Hepatocyte (in vitro differentiated cells): ENCODE results near the gene PLEKHA4. TPM values are rescaled to one million over a fixed set of nuclear protein-coding genes. Genes with fewer than 3 reads are reported as not detected.
A peak's percentile ranks its signal among the peaks of the same experiment; 100 is the strongest.
"Not testable (repeated sequence)": the region's sequence is repeated elsewhere in the genome, so short reads cannot be mapped to it uniquely, and the experiment has no call there.

Source experiments
- DNase-seq: peaks from one replicate; pipeline ENCODE4 v3.0.0-alpha.2; 2016; ENCODE audit warnings: low spot score
- H2AFZ ChIP-seq: fragments of 200-600 bp; sonication (generic); 2 replicates; pipeline ENCODE4 v1.6.0; 2016; ENCODE audit warnings: antibody characterized with exemption, mild to moderate bottlenecking
- H3K27ac ChIP-seq: fragments of 200-600 bp; sonication (generic); 2 replicates; pipeline ENCODE4 v1.5.1; 2016; ENCODE audit warnings: mild to moderate bottlenecking
- H3K27me3 ChIP-seq: fragments of 200-600 bp; sonication (generic); 2 replicates; pipeline ENCODE4 v1.6.1; 2016
- H3K36me3 ChIP-seq: fragments of 200-600 bp; sonication (generic); replicated peaks from 2 replicates; pipeline ENCODE4 v1.5.1; 2016; ENCODE audit warnings: low read depth; ENCODE audit not compliant: insufficient read depth
- H3K4me1 ChIP-seq: fragments of 200-600 bp; sonication (generic); 2 replicates; pipeline ENCODE4 v1.5.1; 2016; ENCODE audit warnings: mild to moderate bottlenecking, moderate library complexity; ENCODE audit not compliant: insufficient read depth
- H3K4me2 ChIP-seq: fragments of 200-600 bp; sonication (generic); 2 replicates; pipeline ENCODE4 v1.6.0; 2016
- H3K4me3 ChIP-seq: fragments of 200-600 bp; sonication (generic); 2 replicates; pipeline ENCODE4 v1.5.1; 2016; ENCODE audit warnings: mild to moderate bottlenecking
- H3K79me2 ChIP-seq: fragments of 200-600 bp; sonication (generic); 2 replicates; pipeline ENCODE4 v1.6.0; 2017; ENCODE audit warnings: mild to moderate bottlenecking
- H3K9me2 ChIP-seq: fragments of 200-600 bp; sonication (generic); replicated peaks from 2 replicates; pipeline ENCODE4 v1.6.0; 2017; ENCODE audit warnings: mild to moderate bottlenecking; ENCODE audit not compliant: insufficient read depth
- H3K9me3 ChIP-seq: fragments of 200-600 bp; sonication (generic); 2 replicates; pipeline ENCODE4 v1.5.1; 2016; ENCODE audit warnings: low read depth, mild to moderate bottlenecking
- H4K20me1 ChIP-seq: fragments of 200-600 bp; sonication (generic); 2 replicates; pipeline ENCODE4 v1.6.0; 2016; ENCODE audit warnings: mild to moderate bottlenecking; ENCODE audit not compliant: insufficient read depth, poor library complexity, severe bottlenecking
- EZH2 ChIP-seq: fragments of 200-600 bp; sonication (generic); IDR thresholded peaks from 2 replicates; pipeline ENCODE4 v1.6.1; 2016; ENCODE audit warnings: antibody characterized with exemption, mild to moderate bottlenecking, borderline replicate concordance
- EZH2phosphoT487 ChIP-seq: fragments of 200-600 bp; sonication (generic); IDR thresholded peaks from one replicate; pipeline ENCODE4 v1.6.1; 2018; ENCODE audit warnings: antibody characterized with exemption, mild to moderate bottlenecking, low read depth, moderate library complexity; ENCODE audit not compliant: unreplicated experiment, severe bottlenecking
- WGBS: methylation state at CpG from one replicate; pipeline ENCODE4 v1.1.6; 2016; ENCODE audit warnings: low lambda C conversion rate; ENCODE audit errors: missing lambda C conversion rate; 5-methylcytosine and 5-hydroxymethylcytosine counted together
- polyA plus RNA-seq: library from polyadenylated mRNA; unstranded; fragments of >200 nt; fragmentation: Nextera tagmentation; extraction: Ambion mirVana; gene quantifications from 2 replicates; pipeline ENCODE4 v1.2.1, GENCODE V29; 2016
- total RNA-seq: library from RNA; depleted of rRNA; stranded (reverse); fragments of >200 nt; gene quantifications from 2 replicates; pipeline ENCODE4 v1.2.3, GENCODE V29; 2014
- TF ChIP-seq, protein P1 (sequence below): fragments of 200-600 bp; sonication (generic); IDR thresholded peaks from 2 replicates; pipeline ENCODE4 v1.5.1; 2016; ENCODE audit warnings: antibody characterized with exemption, mild to moderate bottlenecking; ENCODE audit not compliant: poor library complexity

The PLEKHA4 gene
- total and polyA plus RNA-seq, 2 experiments from 2014 or later, result 7.3 to 15.1 TPM

DNA sequence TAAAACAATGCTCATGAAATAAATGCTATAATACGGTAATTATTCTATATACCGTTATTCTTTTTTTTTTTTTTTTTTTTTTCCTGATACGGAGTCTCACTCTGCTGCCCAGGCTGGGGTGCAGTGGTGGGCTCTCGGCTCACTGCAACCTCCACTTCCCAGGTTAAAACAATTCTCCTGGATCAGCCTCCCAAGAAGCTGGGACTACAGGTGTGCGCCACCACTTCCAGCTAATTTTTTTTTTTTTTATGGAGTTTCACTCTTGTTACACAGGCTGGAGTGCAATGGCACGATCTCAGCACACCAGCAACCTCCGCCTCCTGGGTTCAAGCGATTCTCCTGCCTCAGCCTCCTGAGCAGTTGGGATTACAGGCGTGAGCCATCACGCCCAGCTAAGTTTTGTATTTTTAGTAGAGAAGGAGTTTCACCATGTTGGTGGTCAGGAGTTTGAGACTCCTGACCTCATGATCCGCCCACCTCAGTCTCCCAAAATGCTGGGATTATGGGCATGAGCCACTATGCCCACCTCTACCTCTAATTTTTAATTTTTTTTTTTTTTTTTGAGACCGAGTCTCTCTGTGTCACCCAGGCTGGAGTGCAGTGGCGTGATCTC, 10.7 kb upstream of the PLEKHA4 start:
- Histone ChIP-seq H3K36me3 (no peaks in the 10 kb centered on the region), H3K9me3 (no peaks in the 10 kb centered on the region), H3K4me1 (peaks cover 22% of the 10 kb centered on the region), H3K4me3 (no peak overlapping the region), H3K79me2 (peaks cover 35% of the 10 kb centered on the region), H2AFZ (no peak overlapping the region), H3K27ac (peak overlapping the region; percentile 78), H4K20me1 (peaks cover 22% of the 10 kb centered on the region), H3K4me2 (no peak overlapping the region), H3K9me2 (no peaks in the 10 kb centered on the region), H3K27me3 (no peaks in the 10 kb centered on the region)
- TF ChIP-seq EZH2 (no peak), EZH2phosphoT487 (no peak)
- TF ChIP-seq, protein P1, sequence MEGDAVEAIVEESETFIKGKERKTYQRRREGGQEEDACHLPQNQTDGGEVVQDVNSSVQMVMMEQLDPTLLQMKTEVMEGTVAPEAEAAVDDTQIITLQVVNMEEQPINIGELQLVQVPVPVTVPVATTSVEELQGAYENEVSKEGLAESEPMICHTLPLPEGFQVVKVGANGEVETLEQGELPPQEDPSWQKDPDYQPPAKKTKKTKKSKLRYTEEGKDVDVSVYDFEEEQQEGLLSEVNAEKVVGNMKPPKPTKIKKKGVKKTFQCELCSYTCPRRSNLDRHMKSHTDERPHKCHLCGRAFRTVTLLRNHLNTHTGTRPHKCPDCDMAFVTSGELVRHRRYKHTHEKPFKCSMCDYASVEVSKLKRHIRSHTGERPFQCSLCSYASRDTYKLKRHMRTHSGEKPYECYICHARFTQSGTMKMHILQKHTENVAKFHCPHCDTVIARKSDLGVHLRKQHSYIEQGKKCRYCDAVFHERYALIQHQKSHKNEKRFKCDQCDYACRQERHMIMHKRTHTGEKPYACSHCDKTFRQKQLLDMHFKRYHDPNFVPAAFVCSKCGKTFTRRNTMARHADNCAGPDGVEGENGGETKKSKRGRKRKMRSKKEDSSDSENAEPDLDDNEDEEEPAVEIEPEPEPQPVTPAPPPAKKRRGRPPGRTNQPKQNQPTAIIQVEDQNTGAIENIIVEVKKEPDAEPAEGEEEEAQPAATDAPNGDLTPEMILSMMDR, result no peak
- DNase-seq, result no peak
- WGBS, result 88% methylated on average over 12 of the region's 13 CpGs

DNA sequence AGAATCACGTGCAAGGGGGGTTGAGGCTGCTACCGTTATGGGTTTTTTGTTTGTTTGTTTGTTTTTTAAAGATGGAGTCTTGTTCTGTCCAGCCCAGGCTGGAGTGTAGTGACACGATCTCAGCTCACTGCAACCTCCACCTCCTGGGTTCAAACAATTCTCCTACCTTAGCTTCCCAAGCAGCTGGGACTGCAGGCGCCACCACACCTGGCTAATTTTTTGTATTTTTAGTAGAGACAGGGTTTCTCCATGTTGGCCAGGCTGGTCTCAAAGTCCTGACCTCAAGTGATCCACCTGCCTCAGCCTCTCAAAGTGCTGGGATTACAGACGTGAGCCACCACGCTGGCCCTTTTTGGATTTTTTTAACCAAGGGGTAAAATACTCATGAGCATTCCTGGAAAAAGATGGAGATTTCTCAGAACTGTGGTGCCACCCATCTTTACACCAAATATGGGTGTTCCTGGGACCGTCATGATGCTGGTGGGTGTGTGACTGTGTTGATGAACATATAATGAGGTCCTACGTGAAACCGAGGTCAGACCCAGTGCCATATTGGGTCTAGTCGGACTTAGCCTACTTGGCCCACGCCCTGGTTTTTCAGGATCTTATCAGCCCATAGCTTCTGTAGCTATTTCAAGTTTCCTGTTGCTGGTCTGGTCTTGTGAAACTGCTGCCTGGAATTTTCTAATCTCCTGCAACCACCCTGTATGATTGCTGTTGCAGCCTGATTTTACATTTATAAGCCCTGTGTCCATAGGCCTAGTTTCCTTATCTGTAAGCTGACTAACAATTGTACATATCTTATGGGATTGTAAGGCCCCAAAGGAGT, 10.0 kb upstream of the PLEKHA4 start:
- H3K27me3 ChIP-seq, result no peaks in the 10 kb centered on the region
- no peak overlapping the region for H3K4me3 ChIP-seq
- peak; percentile 73 for DNase-seq
- peaks cover 23% of the 10 kb centered on the region for H3K4me1 ChIP-seq
- WGBS, result 73% methylated on average over 11 of the region's 11 CpGs
- H3K9me3 ChIP-seq, result no peaks in the 10 kb centered on the region
- peaks cover 29% of the 10 kb centered on the region for H4K20me1 ChIP-seq
- no peak overlapping the region for H3K4me2 ChIP-seq
- H2AFZ ChIP-seq, result no peak overlapping the region
- H3K27ac ChIP-seq, result peak overlapping the region; percentile 78
- H3K79me2 ChIP-seq, result peaks cover 42% of the 10 kb centered on the region
- H3K36me3 ChIP-seq, result no peaks in the 10 kb centered on the region
- TF ChIP-seq, protein P1, result no peak
- no peak for TF ChIP-seq EZH2
- no peaks in the 10 kb centered on the region for H3K9me2 ChIP-seq

DNA sequence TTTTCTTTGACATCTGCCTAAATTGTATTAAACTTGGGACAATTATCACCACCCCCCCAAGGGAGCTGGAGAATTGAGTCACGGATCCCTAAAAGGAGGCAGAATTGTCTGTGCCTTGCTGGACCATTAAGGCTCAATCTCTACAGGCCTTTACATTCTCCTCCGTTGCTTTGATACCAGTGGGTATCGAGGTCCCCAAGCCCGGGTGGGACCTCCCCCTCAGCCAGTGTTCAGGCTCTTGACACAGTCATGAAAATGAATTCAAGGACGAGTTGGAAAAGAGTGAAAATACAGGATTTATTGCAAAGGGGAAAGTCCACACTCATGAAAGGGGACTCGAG, 9.4 kb upstream of the PLEKHA4 start:
- Histone ChIP-seq H2AFZ (no peak overlapping the region), H3K4me1 (peaks cover 23% of the 10 kb centered on the region), H3K79me2 (peaks cover 46% of the 10 kb centered on the region), H3K9me3 (no peaks in the 10 kb centered on the region), H3K9me2 (no peaks in the 10 kb centered on the region), H3K4me2 (no peak overlapping the region), H3K36me3 (no peaks in the 10 kb centered on the region), H4K20me1 (peaks cover 33% of the 10 kb centered on the region), H3K27me3 (no peaks in the 10 kb centered on the region), H3K4me3 (no peak overlapping the region), H3K27ac (peak overlapping the region; percentile 78)
- WGBS, result 85% methylated on average over 6 of the region's 6 CpGs
- no peak for DNase-seq
- TF ChIP-seq EZH2 (no peak), EZH2phosphoT487 (no peak)
- TF ChIP-seq, protein P1, result no peak

- not testable (repeated sequence) for H3K9me3 ChIP-seq, H3K36me3 ChIP-seq, H2AFZ ChIP-seq, H3K9me2 ChIP-seq, H3K27me3 ChIP-seq
- peaks cover 23% of the 10 kb centered on the region for H3K4me1 ChIP-seq
- H3K27ac ChIP-seq, result peak overlapping the region; percentile 99
- WGBS, result 73% methylated on average over 29 of the region's 30 CpGs
- peak; percentile 54 for DNase-seq
- peaks cover 52% of the 10 kb centered on the region for H3K79me2 ChIP-seq
- H4K20me1 ChIP-seq, result peaks cover 33% of the 10 kb centered on the region
- peak overlapping the region; percentile 58 for H3K4me3 ChIP-seq
- peak overlapping the region; percentile 84 for H3K4me2 ChIP-seq
Measured at GRCh38 chr19:48876043-48876981, 7.9 kb upstream of the PLEKHA4 start.
